A673 (cell line): Measurements from ENCODE around the gene NUDT21.

Source experiments
- EZH2 ChIP-seq: fragments of 200-600 bp; sonication (generic); IDR thresholded peaks from 2 replicates; pipeline ENCODE4 v1.6.1; 2017; ENCODE audit warnings: borderline replicate concordance, low read depth, mild to moderate bottlenecking, mixed read lengths, antibody characterized with exemption, low read length; ENCODE audit not compliant: poor library complexity, severe bottlenecking
- TF ChIP-seq, protein P1 (sequence below): fragments of 300-800, 200-600 bp; sonication (generic); conservative IDR thresholded peaks from 2 replicates; pipeline ENCODE4 v1.5.1; 2017; ENCODE audit warnings: low read depth, mild to moderate bottlenecking, antibody characterized with exemption, low read length, moderate library complexity, mixed read lengths

GRCh38 chr16:56384074-56384721 lies 66.9 kb downstream of the NUDT21 start:
- TF ChIP-seq, protein P1, sequence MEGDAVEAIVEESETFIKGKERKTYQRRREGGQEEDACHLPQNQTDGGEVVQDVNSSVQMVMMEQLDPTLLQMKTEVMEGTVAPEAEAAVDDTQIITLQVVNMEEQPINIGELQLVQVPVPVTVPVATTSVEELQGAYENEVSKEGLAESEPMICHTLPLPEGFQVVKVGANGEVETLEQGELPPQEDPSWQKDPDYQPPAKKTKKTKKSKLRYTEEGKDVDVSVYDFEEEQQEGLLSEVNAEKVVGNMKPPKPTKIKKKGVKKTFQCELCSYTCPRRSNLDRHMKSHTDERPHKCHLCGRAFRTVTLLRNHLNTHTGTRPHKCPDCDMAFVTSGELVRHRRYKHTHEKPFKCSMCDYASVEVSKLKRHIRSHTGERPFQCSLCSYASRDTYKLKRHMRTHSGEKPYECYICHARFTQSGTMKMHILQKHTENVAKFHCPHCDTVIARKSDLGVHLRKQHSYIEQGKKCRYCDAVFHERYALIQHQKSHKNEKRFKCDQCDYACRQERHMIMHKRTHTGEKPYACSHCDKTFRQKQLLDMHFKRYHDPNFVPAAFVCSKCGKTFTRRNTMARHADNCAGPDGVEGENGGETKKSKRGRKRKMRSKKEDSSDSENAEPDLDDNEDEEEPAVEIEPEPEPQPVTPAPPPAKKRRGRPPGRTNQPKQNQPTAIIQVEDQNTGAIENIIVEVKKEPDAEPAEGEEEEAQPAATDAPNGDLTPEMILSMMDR = no peak
- no peak for TF ChIP-seq EZH2
